LNCAP (cell line): ENCODE results near the gene SLC23A2.

ENCODE experiments used
- CTCF ChIP-seq: fragments of 450-650 bp; IDR thresholded peaks from 2 replicates; pipeline ENCODE4 v1.5.1; 2017; ENCODE audit warnings: mild to moderate bottlenecking

The SLC23A2 gene

DNA sequence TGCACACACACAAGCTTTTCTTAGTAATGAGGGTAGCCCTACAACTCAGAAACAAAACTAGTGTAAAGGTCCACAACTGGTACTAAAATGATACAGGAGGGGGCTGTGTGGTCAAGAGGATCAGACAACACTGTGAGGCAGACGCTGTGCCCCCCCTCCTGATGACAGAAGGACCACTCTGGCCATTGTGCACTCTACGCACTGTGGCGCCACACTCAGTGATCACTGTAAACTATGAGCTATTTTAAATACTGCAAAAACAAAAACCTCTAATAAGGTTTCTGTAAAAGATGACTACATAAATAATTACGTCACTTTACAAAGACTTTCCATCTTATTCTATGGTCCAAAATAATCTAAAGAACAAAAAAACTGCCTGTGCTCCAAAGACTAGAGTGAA lies 96.1 kb downstream of the SLC23A2 start:
- no peak for TF ChIP-seq CTCF

DNA sequence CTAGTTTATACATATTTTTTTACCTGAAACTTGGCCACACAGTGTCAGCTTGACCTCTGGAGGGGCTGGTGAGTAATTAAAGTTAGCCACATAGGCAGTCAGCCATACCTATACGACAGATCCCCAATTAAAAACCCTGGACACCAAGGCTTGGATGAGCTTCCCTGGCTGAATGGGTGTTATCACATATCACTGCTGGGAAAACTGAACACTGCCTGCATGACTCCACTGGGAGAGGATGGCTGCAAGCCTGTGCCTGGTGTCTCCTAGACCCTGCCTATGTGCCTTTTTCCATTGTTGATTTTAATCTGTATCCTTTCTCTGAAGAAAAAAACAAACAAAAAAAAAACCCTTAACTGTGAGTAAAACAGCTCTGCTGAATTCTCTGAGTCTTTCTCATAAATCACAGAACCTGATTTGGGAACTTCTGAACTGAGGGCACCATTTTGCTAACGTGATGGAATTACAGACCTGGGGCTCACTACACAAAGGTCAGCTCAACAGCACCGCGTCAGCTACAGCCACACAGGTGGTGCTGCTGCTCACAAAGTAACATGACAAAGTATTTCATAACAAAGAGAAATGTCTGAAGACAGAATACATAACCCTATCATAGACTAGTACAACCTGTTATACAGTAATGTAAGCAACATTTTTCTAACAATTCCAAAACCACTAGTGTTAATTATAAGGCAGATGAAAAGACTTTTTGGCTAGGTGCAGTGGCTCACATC lies 97.0 kb downstream of the SLC23A2 start:
- no peak for TF ChIP-seq CTCF

DNA sequence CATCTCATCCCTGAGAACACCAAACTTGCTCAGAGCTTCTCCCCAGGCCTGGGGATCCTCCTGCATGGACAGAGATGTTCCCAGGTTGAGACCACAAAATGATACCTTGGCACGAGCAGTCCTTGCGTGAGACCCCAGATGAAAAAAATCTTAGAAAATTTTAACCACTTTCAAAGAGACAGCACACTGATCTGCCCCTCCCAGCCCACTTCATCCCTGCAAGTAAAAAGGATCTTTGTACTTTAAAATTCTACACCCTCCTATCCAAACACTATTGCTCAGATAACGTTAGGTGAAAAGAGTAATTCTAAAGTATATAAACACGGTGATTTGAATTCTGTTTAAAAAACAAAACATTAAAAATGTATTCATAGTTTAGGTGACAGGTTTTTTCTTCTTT lies 98.5 kb downstream of the SLC23A2 start:
- no peak for TF ChIP-seq CTCF

DNA sequence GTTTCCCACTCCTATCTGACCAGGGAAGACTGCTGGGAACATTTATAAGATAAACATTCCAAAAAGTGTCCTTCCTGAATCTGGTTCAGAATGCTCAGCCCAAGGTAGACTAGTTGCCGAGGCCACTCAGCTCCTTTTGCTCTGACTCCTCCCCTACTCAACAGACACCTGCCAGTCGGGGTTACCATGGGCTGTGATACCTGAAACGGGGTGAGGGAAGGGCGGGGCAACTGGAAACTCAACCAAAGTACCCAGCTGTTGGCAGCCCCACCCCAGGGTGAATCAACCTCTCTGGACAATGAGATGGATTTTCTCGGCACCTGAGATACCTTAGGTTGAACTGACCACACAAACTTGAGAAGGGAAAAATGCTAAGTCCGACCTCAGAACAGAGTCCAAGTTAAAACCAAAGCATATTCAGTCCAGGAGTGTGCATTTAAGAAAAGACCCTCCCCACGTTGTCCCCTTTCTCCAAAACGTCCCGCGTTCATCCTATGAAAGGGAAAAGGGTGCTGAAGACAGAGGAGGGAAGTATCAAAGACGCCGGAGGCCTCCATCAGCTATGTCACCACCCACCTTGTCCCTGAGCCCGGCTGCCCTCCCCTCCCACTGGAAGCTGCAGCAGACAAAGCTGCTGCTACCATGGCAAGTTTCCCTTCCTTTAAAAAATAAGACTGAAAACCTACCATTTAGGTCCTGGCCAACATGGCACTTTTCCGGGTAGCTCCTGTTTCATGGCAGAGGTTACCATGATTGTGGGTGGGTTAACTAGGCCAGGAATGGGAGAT lies 100.1 kb downstream of the SLC23A2 start:
- no peak for TF ChIP-seq CTCF

GRCh38 chr20:4898282-4899244 lies 102.7 kb downstream of the SLC23A2 start:
- TF ChIP-seq CTCF, result no peak

DNA sequence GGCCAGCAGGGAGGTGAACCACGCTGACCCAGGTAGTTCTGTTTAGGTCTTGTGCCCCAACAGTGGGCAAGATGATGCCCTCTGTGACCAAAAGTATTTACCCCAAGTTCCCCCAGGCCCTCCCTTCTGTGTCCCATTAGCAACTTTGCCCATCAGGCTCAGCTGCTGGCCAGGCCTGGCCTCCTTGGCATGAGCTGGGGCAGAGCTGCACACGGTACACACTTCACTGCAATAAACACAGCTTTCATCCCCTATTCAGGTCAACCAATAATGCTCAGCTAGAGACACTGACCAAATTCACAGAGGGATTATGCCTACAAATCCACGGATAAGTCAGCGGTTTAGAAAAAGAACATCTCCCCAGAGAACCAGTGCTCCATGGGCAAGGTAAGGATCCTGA lies 103.7 kb downstream of the SLC23A2 start:
- TF ChIP-seq CTCF, result no peak

DNA sequence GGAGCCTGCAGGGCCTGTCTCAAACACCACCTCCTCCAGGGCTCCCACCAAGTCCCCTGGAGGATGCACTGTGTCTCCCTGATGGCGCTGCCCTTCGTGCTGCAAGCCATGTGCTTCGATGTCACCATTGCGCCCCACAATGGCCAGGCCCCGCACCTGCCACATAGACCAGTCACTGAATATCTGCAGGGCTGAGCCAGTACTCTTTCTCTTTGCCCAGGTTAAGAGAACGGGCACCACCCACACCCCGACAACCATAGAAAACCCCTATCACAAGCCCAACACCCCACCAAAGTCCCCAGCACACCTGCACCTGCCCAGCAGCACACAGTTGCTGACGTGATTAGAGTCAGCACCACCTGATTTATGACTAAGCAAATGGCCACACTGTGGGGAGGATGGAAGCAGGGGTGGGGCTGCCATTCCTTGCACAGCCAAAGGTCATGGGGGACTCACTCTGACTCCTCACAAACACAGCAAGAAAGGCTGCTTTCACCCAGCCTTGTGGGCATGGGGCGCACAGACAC lies 104.3 kb downstream of the SLC23A2 start:
- no peak for TF ChIP-seq CTCF
